HEK293 (cell line): ENCODE data around the gene TESMIN.

Experiments used
- CTCF ChIA-PET: fragments of 350-600 bp; formaldehyde crosslinking; extraction: SDS; loops from one replicate; lab custom pipeline; 2021; ENCODE audit warnings: antibody characterized with exemption; lab: Yijun Ruan, JAX
- POLR2A ChIA-PET: fragments of 300-600 bp; formaldehyde crosslinking; extraction: SDS; loops from one replicate; lab custom pipeline; 2020; ENCODE audit warnings: antibody characterized with exemption, inconsistent platforms; lab: Yijun Ruan, JAX
- H3K27ac ChIP-seq: fragments of 200-500 bp; sonication (Bioruptor generic); 2 replicates; pipeline ENCODE4 v1.5.1; 2014; ENCODE audit warnings: low read depth, low read length, control low read depth, inconsistent platforms; ENCODE audit errors: extremely low read depth
- H3K36me3 ChIP-seq, 2 experiments: fragments of 200-500 bp in 1 of 2; sonication (Bioruptor generic) in 1 of 2; 1 replicate in 1 of 2; 2 replicates in 1 of 2; pipeline ENCODE4 v1.5.1; 2014 to 2017; ENCODE audit warnings: inconsistent platforms in 2 of 2, low read length in 2 of 2; ENCODE audit not compliant: control insufficient read depth in 2 of 2, insufficient read depth in 1 of 2
- H3K4me1 ChIP-seq: fragments of 200-500 bp; sonication (Bioruptor generic); 2 replicates; pipeline ENCODE4 v1.5.1; 2014; ENCODE audit warnings: mild to moderate bottlenecking, low read length, inconsistent platforms; ENCODE audit not compliant: control insufficient read depth, insufficient read depth
- H3K4me3 ChIP-seq: 2 replicates; pipeline ENCODE4 v1.5.1; 2011; ENCODE audit warnings: low read depth, mild to moderate bottlenecking, control low read depth, low read length, moderate library complexity
- H3K9me3 ChIP-seq: fragments of 200-500 bp; sonication (Bioruptor generic); 2 replicates; pipeline ENCODE4 v1.5.1; 2014; ENCODE audit warnings: low read depth, low read length, inconsistent platforms; ENCODE audit not compliant: control insufficient read depth, insufficient read depth
- HIC1 ChIP-seq: fragments of 450-650 bp; formaldehyde crosslinking; IDR thresholded peaks from 2 replicates; pipeline ENCODE4 v1.5.1; 2016; ENCODE audit warnings: missing biosample characterization, missing genetic modification characterization
- PATZ1 ChIP-seq: fragments of 450-650 bp; formaldehyde crosslinking; IDR thresholded peaks from 2 replicates; pipeline ENCODE4 v1.5.1; 2016; ENCODE audit warnings: missing biosample characterization, missing genetic modification characterization
- SP7 ChIP-seq: fragments of 450-650 bp; formaldehyde crosslinking; IDR thresholded peaks from 2 replicates; pipeline ENCODE4 v1.5.1; 2016; ENCODE audit warnings: missing biosample characterization, missing genetic modification characterization
- TCF7L2 ChIP-seq: IDR thresholded peaks from 2 replicates; pipeline ENCODE4 v1.6.1; 2011; ENCODE audit warnings: low read depth, mild to moderate bottlenecking, inconsistent platforms, low read length, moderate library complexity, borderline replicate concordance
- ZNF112 ChIP-seq: fragments of 450-650 bp; formaldehyde crosslinking; IDR thresholded peaks from 2 replicates; pipeline ENCODE4 v1.5.0; 2017; ENCODE audit warnings: missing biosample characterization, missing genetic modification characterization
- ZNF140 ChIP-seq: fragments of 450-650 bp; formaldehyde crosslinking; IDR thresholded peaks from 2 replicates; pipeline ENCODE4 v1.5.1; 2016; ENCODE audit warnings: missing biosample characterization, missing genetic modification characterization
- ZNF324 ChIP-seq: fragments of 450-650 bp; formaldehyde crosslinking; IDR thresholded peaks from 2 replicates; pipeline ENCODE4 v1.5.1; 2016; ENCODE audit warnings: missing biosample characterization, missing genetic modification characterization
- ZNF341 ChIP-seq: fragments of 450-650 bp; formaldehyde crosslinking; IDR thresholded peaks from 2 replicates; pipeline ENCODE4; 2016; ENCODE audit warnings: low read depth, missing biosample characterization, missing genetic modification characterization
- ZNF518A ChIP-seq: fragments of 450-650 bp; formaldehyde crosslinking; conservative IDR thresholded peaks from 2 replicates; pipeline ENCODE4 v1.5.1; 2016; ENCODE audit warnings: low read depth, missing biosample characterization, missing genetic modification characterization
- ZNF561 ChIP-seq: fragments of 450-650 bp; IDR thresholded peaks from 2 replicates; pipeline ENCODE4 v1.5.1; 2018; ENCODE audit warnings: missing biosample characterization, missing genetic modification characterization, borderline replicate concordance
- ZNF596 ChIP-seq: fragments of 450-650 bp; IDR thresholded peaks from 2 replicates; pipeline ENCODE4 v1.5.0; 2018; ENCODE audit warnings: missing biosample characterization, mild to moderate bottlenecking, missing genetic modification characterization, moderate library complexity
- ZNF621 ChIP-seq: fragments of 450-650 bp; formaldehyde crosslinking; IDR thresholded peaks from 2 replicates; pipeline ENCODE4 v1.5.1; 2017; ENCODE audit warnings: missing biosample characterization, missing genetic modification characterization
- ZNF639 ChIP-seq: fragments of 450-650 bp; formaldehyde crosslinking; IDR thresholded peaks from 2 replicates; pipeline ENCODE4 v1.5.1; 2016; ENCODE audit warnings: missing biosample characterization, missing genetic modification characterization
- ZNF707 ChIP-seq: fragments of 450-650 bp; formaldehyde crosslinking; IDR thresholded peaks from 2 replicates; pipeline ENCODE4 v1.5.1; 2016; ENCODE audit warnings: missing biosample characterization, missing genetic modification characterization
- ZNF76 ChIP-seq: fragments of 450-650 bp; formaldehyde crosslinking; IDR thresholded peaks from 2 replicates; pipeline ENCODE4; 2016; ENCODE audit warnings: low read depth, missing biosample characterization, missing genetic modification characterization, borderline replicate concordance
- ZNF776 ChIP-seq: fragments of 450-650 bp; formaldehyde crosslinking; IDR thresholded peaks from 2 replicates; pipeline ENCODE4 v1.5.0; 2017; ENCODE audit warnings: missing biosample characterization, missing genetic modification characterization, borderline replicate concordance
- ZSCAN16 ChIP-seq: fragments of 450-650 bp; formaldehyde crosslinking; IDR thresholded peaks from 2 replicates; pipeline ENCODE4 v1.5.1; 2016; ENCODE audit warnings: missing biosample characterization, missing genetic modification characterization

Gene TESMIN

GRCh38 chr11:68690671-68691401 lies 60.5 kb downstream of the TESMIN start (continued):
- TF ChIP-seq ZNF518A (tag by site-specific recombination): no peak
- TF ChIP-seq ZNF621 (tag by site-specific recombination): no peak
- TF ChIP-seq, all 188 proteins: peak for 0

GRCh38 chr11:68689737-68690625 lies 61.3 kb downstream of the TESMIN start:
- H3K27ac ChIP-seq: no peak overlapping the region
- POLR2A ChIA-PET: no interaction called here
- H3K4me3 ChIP-seq: no peak overlapping the region
- CTCF ChIA-PET: interaction anchor here (0.7 kb wide), 1 partner anchor 65 kb away, joined by 4 read pairs; no protein-coding TSS in a partner anchor
- no peaks in the 10 kb centered on the region for H3K9me3 ChIP-seq
- no peaks in the 10 kb centered on the region for H3K4me1 ChIP-seq
- H3K36me3 ChIP-seq: no peaks in the 10 kb centered on the region
- TF ChIP-seq ZNF76 (tag by site-specific recombination) (no peak), ZNF518A (tag by site-specific recombination) (no peak), TCF7L2 (no peak), ZNF707 (tag by site-specific recombination) (no peak), ZNF324 (tag by site-specific recombination) (no peak), ZNF776 (tag by site-specific recombination) (no peak), ZNF112 (no peak), ZNF140 (tag by site-specific recombination) (no peak), PATZ1 (tag by site-specific recombination) (no peak), ZSCAN16 (tag by site-specific recombination) (no peak), ZNF596 (tag by site-specific recombination) (no peak), SP7 (tag by site-specific recombination) (no peak), HIC1 (tag by site-specific recombination) (no peak), ZNF561 (no peak), ZNF341 (tag by site-specific recombination) (no peak), ZNF639 (tag by site-specific recombination) (no peak)
